AG04449 (cell line): ENCODE data around the gene DUSP14.

Experiments used
- CTCF ChIA-PET: fragments of 350-600 bp; formaldehyde crosslinking; extraction: SDS; loops from one replicate; lab custom pipeline; 2021; ENCODE audit warnings: antibody characterized with exemption; lab: Yijun Ruan, JAX
- POLR2A ChIA-PET: fragments of 400-600, 350-600 bp; formaldehyde crosslinking; extraction: SDS; loops from one replicate; lab custom pipeline; 2020; ENCODE audit warnings: antibody characterized with exemption, inconsistent platforms; lab: Yijun Ruan, JAX
- DNase-seq: peaks from one replicate; pipeline ENCODE4 v3.0.0-alpha.2; 2010; ENCODE audit warnings: low read depth, low spot score
- H3K4me3 ChIP-seq: 2 replicates; pipeline ENCODE4 v1.5.1; 2011; ENCODE audit warnings: low read depth, mild to moderate bottlenecking, control low read depth, low read length
- TF ChIP-seq, protein P1 (sequence below): IDR thresholded peaks from one replicate; pipeline ENCODE4 v1.5.1; 2011; ENCODE audit warnings: mild to moderate bottlenecking, moderate library complexity, low read length, control low read depth, inconsistent platforms; ENCODE audit not compliant: insufficient read depth; ENCODE audit errors: missing control alignments

Gene DUSP14

DNA sequence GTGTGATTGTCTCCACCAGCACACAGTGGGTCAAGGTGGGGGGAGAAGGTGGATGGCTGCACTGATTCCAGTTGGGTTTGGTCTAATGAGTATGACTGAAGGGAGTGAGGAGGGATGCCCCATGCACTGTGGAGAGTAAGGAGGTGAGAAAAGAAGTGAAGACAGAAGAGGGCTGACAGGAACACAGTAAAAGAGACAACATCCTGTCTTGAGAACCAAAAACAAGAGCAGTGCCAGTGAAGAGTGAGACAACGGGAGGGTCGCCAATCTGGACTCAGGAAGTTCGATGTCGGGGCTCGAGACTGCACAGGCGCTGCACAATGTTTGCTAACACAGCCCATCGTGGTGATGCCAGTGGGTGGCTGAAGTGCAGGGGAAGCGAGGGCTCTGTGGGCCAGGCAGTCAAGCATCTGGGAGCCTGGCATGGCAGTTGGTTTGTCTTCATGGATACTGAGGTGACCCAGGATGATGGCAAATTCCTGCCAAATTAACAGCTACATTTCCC lies 34.1 kb downstream of the DUSP14 start:
- POLR2A ChIA-PET, result no interaction called here

DNA sequence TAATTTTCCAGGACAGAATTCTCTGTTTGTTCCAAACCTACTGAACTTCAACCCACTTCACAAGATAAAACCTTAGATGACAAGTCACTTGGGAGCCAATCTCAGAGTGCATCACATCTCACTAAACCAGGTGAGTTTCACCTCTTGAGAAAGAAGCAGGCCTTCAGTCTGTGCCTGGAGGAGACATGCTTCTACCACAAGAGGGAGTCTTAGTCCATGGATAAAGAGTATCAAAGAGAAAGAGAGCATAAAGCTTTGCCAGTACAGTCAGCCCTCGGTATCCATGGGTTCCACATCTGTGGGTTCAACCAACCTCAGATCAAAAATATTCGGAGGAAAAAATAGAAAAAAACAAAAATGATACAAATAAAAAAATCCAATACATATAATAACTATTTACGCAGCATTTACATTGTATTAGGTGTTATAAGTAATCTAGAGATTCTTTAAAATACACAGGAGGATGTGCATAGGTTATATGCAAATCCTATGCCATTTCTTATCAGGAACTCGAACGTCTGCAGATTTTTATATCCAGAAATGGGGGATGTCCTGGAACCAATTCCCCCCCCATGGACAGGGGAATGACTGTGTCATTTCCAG lies 37.7 kb downstream of the DUSP14 start:
- no peak overlapping the region for H3K4me3 ChIP-seq
- no peak for DNase-seq
- CTCF ChIA-PET, result interaction anchor here (0.6 to 4.2 kb wide), 17 partner anchors 10 to 318 kb away, joined by 3 to 52 read pairs (median 4); no protein-coding TSS in a partner anchor
- TF ChIP-seq, protein P1, sequence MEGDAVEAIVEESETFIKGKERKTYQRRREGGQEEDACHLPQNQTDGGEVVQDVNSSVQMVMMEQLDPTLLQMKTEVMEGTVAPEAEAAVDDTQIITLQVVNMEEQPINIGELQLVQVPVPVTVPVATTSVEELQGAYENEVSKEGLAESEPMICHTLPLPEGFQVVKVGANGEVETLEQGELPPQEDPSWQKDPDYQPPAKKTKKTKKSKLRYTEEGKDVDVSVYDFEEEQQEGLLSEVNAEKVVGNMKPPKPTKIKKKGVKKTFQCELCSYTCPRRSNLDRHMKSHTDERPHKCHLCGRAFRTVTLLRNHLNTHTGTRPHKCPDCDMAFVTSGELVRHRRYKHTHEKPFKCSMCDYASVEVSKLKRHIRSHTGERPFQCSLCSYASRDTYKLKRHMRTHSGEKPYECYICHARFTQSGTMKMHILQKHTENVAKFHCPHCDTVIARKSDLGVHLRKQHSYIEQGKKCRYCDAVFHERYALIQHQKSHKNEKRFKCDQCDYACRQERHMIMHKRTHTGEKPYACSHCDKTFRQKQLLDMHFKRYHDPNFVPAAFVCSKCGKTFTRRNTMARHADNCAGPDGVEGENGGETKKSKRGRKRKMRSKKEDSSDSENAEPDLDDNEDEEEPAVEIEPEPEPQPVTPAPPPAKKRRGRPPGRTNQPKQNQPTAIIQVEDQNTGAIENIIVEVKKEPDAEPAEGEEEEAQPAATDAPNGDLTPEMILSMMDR, result peak; percentile 67
- POLR2A ChIA-PET, result no interaction called here

More for the DNA sequence above, 34.1 kb downstream of the DUSP14 start:
- TF ChIP-seq, protein P1, result no peak
- H3K4me3 ChIP-seq, result no peak overlapping the region
- CTCF ChIA-PET, result interaction anchor here (1.3 kb wide), 2 partner anchors 151 to 292 kb away, joined by 4 to 5 read pairs; no protein-coding TSS in a partner anchor
- no peak for DNase-seq

DNA sequence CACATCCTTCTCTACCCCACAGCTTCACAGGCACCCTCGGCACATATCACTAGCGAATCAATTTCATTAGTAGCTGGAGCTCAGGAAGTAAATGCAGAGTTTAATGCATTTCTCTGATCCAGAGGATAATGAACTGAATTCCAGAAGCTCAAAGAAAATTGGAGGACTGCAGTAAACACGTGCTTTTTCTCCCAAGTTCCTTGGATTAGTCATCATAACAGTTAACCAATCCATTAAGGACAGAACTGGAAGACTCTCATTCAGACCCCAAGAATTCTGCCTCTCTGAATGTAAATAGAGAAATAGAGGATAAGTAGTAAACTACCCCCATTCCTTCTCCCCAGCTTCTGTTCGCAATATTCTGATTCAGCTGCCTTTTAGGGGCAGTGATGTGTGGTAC lies 40.7 kb downstream of the DUSP14 start:
- CTCF ChIA-PET, result interaction anchor here (0.8 to 1.5 kb wide), 4 partner anchors 8 to 15 kb away, joined by 3 to 4 read pairs (median 4); no protein-coding TSS in a partner anchor
- POLR2A ChIA-PET, result no interaction called here
- no peak for DNase-seq
- H3K4me3 ChIP-seq, result no peak overlapping the region
- TF ChIP-seq, protein P1, result no peak

DNA sequence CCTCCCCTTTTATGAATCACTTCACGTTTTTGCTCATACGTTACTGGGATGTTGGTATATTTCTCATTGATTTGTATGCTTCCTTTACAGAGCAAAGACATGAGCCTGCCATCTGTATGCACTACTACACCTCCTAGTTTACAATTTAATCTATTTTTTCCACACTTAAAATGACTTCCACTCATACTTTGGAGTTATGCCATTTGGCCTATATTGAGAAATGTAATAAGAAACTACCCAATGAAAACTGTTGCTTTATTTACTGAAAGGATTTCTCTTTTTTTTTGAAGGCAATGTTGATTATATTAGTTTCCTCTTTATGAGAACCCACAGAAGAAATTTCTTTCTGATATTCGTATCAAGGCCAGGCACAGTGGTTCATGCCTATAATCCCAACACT lies 43.1 kb downstream of the DUSP14 start:
- TF ChIP-seq, protein P1, result no peak
- CTCF ChIA-PET, result no interaction called here
- no peak overlapping the region for H3K4me3 ChIP-seq
- no peak for DNase-seq
- POLR2A ChIA-PET, result no interaction called here

DNA sequence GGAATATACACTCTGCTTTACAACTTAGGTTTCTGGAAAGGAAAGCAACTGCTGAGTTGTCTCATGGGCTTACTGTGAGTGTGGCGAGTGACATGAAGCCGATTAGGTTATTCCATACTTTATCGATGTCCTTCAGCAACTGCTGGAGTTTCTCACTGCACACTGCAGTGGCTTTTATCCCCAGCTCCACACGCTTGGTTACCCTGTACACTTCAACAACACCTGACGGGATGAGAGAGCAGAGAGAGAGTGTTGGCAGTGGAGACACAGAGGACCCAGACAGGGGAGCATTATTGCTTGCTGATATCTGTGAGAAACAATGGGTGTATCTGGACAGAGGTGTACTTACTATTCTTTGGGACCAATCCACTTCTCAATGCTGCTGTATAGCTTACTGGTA lies 46.2 kb downstream of the DUSP14 start:
- CTCF ChIA-PET, result interaction anchor here (1.2 kb wide), 2 partner anchors 15 to 17 kb away, joined by 3 read pairs; no protein-coding TSS in a partner anchor

More for the DNA sequence above, 46.2 kb downstream of the DUSP14 start:
- POLR2A ChIA-PET, result interaction anchor here (0.6 kb wide), 1 partner anchor 16 kb away, joined by 4 read pairs; no protein-coding TSS in a partner anchor
- no peak for DNase-seq
- no peak overlapping the region for H3K4me3 ChIP-seq
- TF ChIP-seq, protein P1, result no peak
